Fibroblast of villous mesenchyme (primary cell): ENCODE results near the gene GNA15. TPM values are rescaled to one million over a fixed set of nuclear protein-coding genes. Genes with fewer than 3 reads are reported as not detected.
"Not testable (repeated sequence)": the region's sequence is repeated elsewhere in the genome, so short reads cannot be mapped to it uniquely, and the experiment has no call there.

Experiments used
- DNase-seq: peaks from one replicate; pipeline ENCODE4 v3.0.0-alpha.2; 2010; ENCODE audit warnings: low read depth
- H3K4me3 ChIP-seq: 2 replicates; pipeline ENCODE4 v1.5.1; 2011; ENCODE audit warnings: low read depth, mild to moderate bottlenecking, low read length
- CTCF ChIP-seq: IDR thresholded peaks from 2 replicates; pipeline ENCODE4 v1.5.1; 2012; ENCODE audit warnings: low read depth, mild to moderate bottlenecking, low read length; ENCODE audit not compliant: insufficient read depth
- total RNA-seq: library from RNA; depleted of rRNA; stranded (reverse); fragments of >200 nt; gene quantifications from 2 replicates; pipeline ENCODE4 v1.2.3, GENCODE V29; 2012

Gene GNA15
- total RNA-seq, 1 donor = under 0.01 TPM

DNA sequence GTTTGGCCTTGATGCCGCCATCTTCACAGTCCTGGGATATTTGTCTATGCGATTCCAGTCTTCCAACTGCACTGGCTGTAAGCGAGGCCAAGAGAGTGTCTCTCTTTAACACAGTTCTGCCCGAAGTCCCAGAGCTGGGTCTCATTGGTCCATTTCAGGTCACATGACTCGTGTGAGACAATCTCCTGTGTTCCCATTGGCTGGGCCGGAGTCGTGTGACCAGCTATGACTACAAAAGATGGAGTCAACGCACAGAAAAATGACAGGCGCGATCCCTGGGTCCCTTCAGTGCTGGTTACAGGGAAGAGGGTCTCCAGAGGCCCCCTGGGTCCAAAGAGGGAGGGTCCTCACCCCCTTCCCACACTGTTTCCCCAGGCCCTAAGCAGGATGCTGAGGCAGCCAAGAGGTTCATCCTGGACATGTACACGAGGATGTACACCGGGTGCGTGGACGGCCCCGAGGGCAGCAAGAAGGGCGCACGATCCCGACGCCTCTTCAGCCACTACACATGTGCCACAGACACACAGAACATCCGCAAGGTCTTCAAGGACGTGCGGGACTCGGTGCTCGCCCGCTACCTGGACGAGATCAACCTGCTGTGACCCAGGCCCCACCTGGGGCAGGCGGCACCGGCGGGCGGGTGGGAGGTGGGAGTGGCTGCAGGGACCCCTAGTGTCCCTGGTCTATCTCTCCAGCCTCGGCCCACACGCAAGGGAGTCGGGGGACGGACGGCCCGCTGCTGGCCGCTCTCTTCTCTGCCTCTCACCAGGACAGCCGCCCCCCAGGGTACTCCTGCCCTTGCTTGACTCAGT lies 26.8 kb downstream of the GNA15 start:
- TF ChIP-seq CTCF = no peak
- no peak overlapping the region for H3K4me3 ChIP-seq
- DNase-seq = no peak

DNA sequence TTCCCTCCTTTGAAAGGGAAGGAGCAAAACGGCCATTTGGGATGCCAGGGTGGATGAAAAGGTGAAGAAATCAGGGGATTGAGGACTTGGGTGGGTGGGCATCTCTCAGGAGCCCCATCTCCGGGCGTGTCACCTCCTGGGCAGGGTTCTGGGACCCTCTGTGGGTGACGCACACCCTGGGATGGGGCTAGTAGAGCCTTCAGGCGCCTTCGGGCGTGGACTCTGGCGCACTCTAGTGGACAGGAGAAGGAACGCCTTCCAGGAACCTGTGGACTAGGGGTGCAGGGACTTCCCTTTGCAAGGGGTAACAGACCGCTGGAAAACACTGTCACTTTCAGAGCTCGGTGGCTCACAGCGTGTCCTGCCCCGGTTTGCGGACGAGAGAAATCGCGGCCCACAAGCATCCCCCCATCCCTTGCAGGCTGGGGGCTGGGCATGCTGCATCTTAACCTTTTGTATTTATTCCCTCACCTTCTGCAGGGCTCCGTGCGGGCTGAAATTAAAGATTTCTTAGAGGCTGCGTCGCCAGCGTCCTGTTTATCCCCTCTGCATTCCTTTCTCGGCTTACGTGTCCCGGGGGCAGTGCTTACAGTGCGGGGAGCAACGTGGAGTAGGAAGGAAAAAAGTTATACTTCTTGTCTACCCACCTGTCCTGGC lies 27.5 kb downstream of the GNA15 start:
- no peak overlapping the region for H3K4me3 ChIP-seq
- peak; percentile 58 for DNase-seq
- peak; percentile 99 for TF ChIP-seq CTCF

- no peak for DNase-seq
- TF ChIP-seq CTCF = no peak
- no peak overlapping the region for H3K4me3 ChIP-seq
Observed at GRCh38 chr19:3163943-3164342, 28.1 kb downstream of the GNA15 start.

DNA sequence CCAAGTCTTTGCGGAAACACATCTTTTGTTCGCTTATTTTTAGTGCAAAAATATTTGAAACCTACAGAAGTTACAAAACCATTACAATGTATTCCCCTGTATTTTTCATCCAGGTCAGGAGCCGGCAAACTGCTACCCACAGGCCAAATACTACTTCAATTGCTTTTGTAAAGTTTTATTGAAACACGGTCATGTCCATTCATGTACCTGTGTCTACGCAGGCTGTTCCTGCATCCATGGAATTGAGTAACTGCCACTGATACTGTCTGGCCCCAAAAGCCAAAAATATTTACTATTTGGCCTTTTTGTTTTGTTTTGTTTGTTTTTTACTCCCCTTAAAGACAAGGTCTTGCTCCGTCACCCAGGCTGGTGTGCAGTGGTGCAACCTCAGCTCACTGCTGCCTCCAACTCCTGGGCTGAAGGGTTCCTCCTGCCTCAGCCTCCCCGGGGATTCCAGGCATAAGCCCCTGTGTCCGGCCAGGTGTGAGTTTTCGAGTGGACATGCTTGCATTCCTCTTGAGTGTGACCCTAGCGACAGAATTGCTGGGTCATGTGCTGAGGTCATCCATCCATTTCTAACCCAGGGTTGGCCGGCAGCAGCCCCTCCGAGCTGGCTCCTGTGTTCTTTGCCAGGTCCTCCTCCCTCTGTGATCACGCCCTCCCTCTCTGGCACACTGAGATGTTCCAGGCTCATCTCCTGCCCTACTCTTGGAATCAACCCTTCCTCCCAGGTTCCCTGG lies 31.9 kb downstream of the GNA15 start:
- no peak overlapping the region for H3K4me3 ChIP-seq
- TF ChIP-seq CTCF = no peak
- no peak for DNase-seq

GRCh38 chr19:3171894-3172672 lies 36.2 kb downstream of the GNA15 start:
- no peak for TF ChIP-seq CTCF
- no peak for DNase-seq
- H3K4me3 ChIP-seq = no peak overlapping the region

- DNase-seq, H3K4me3 ChIP-seq: not testable (repeated sequence)
Observed at GRCh38 chr19:3172673-3173000, 36.8 kb downstream of the GNA15 start.
